Breast epithelium (tissue), 3 donors: Measurements from ENCODE around the gene SPATA31D4.

Experiments used
- CTCF ChIP-seq, 3 donors: fragments of 450-650 bp; IDR thresholded peaks; one replicate each; pipeline ENCODE4 v1.5.1; 2016 to 2017; ENCODE audit warnings: antibody characterized with exemption in 3 of 3, mild to moderate bottlenecking in 3 of 3, moderate library complexity in 3 of 3
- POLR2A ChIP-seq: fragments of 450-650 bp; IDR thresholded peaks from one replicate; pipeline ENCODE4 v1.6.1; 2016; ENCODE audit warnings: antibody characterized with exemption, mild to moderate bottlenecking, moderate library complexity
- POLR2AphosphoS5 ChIP-seq, 3 donors: sonication (generic); formaldehyde crosslinking; IDR thresholded peaks; one replicate each; pipeline ENCODE4 v1.6.1; 2017; ENCODE audit warnings: antibody characterized with exemption in 3 of 3

GRCh38 chr9:81968026-81968425, 39.8 kb downstream of the SPATA31D4 start:
- TF ChIP-seq CTCF (IDR thresholded peaks at IDR 0.05) (no peak), POLR2AphosphoS5 (IDR thresholded peaks at IDR 0.05) (no peak), POLR2A (no peak)
